ENCODE data around the gene LTC4S.

The LTC4S gene

GRCh38 chr5:179821298-179822058, 27.7 kb downstream of the LTC4S start:
- no peaks in the 10 kb centered on the region; the same call in none of the 2 replicates for H3K36me3 ChIP-seq
- H3K4me3 ChIP-seq (ENCODE audit: low read depth, low read length): peak overlapping the region; percentile 67
- DNase-seq: peak; percentile 80
- peak overlapping the region; percentile 87 for H3K27ac ChIP-seq
- no peaks in the 10 kb centered on the region for H3K27me3 ChIP-seq (ENCODE audit: insufficient read depth, low read depth, severe bottlenecking)
- TF ChIP-seq, protein P1, sequence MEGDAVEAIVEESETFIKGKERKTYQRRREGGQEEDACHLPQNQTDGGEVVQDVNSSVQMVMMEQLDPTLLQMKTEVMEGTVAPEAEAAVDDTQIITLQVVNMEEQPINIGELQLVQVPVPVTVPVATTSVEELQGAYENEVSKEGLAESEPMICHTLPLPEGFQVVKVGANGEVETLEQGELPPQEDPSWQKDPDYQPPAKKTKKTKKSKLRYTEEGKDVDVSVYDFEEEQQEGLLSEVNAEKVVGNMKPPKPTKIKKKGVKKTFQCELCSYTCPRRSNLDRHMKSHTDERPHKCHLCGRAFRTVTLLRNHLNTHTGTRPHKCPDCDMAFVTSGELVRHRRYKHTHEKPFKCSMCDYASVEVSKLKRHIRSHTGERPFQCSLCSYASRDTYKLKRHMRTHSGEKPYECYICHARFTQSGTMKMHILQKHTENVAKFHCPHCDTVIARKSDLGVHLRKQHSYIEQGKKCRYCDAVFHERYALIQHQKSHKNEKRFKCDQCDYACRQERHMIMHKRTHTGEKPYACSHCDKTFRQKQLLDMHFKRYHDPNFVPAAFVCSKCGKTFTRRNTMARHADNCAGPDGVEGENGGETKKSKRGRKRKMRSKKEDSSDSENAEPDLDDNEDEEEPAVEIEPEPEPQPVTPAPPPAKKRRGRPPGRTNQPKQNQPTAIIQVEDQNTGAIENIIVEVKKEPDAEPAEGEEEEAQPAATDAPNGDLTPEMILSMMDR (IDR thresholded peaks at IDR 0.05; ENCODE audit: low read depth, low read length): no peak
- no peaks in the 10 kb centered on the region for H3K9me3 ChIP-seq (ENCODE audit: severe bottlenecking)

- DNase-seq: no peak
- H3K27ac ChIP-seq: no peak overlapping the region
- no peaks in the 10 kb centered on the region for H3K9me3 ChIP-seq (ENCODE audit: severe bottlenecking)
- H3K36me3 ChIP-seq: peaks cover 5% of the 10 kb centered on the region
- no peaks in the 10 kb centered on the region for H3K27me3 ChIP-seq (ENCODE audit: insufficient read depth, low read depth, severe bottlenecking)
- peak overlapping the region; percentile 67 for H3K4me3 ChIP-seq (ENCODE audit: low read depth, low read length)
- TF ChIP-seq, protein P1 (IDR thresholded peaks at IDR 0.05; ENCODE audit: low read depth, low read length): no peak
Observed at GRCh38 chr5:179822059-179822432, 28.3 kb downstream of the LTC4S start.

GRCh38 chr5:179822444-179822990, 28.7 kb downstream of the LTC4S start:
- peaks cover 7% of the 10 kb centered on the region for H3K36me3 ChIP-seq

GRCh38 chr5:179823937-179824744, 30.4 kb downstream of the LTC4S start:
- Histone ChIP-seq H3K27me3 (ENCODE audit: insufficient read depth, low read depth, severe bottlenecking) (no peaks in the 10 kb centered on the region), H3K27ac (no peak overlapping the region), H3K9me3 (ENCODE audit: severe bottlenecking) (no peaks in the 10 kb centered on the region), H3K4me3 (ENCODE audit: low read depth, low read length) (no peak overlapping the region), H3K36me3 (peaks cover 17% of the 10 kb centered on the region)
- TF ChIP-seq, protein P1 (IDR thresholded peaks at IDR 0.05; ENCODE audit: low read depth, low read length): no peak
- DNase-seq: no peak

More at GRCh38 chr5:179822444-179822990, 28.7 kb downstream of the LTC4S start:
- Histone ChIP-seq H3K9me3 (ENCODE audit: severe bottlenecking) (no peaks in the 10 kb centered on the region), H3K27ac (no peak overlapping the region), H3K27me3 (ENCODE audit: insufficient read depth, low read depth, severe bottlenecking) (no peaks in the 10 kb centered on the region), H3K4me3 (ENCODE audit: low read depth, low read length) (no peak overlapping the region)
- TF ChIP-seq, protein P1 (IDR thresholded peaks at IDR 0.05; ENCODE audit: low read depth, low read length): no peak
- no peak for DNase-seq

DNA sequence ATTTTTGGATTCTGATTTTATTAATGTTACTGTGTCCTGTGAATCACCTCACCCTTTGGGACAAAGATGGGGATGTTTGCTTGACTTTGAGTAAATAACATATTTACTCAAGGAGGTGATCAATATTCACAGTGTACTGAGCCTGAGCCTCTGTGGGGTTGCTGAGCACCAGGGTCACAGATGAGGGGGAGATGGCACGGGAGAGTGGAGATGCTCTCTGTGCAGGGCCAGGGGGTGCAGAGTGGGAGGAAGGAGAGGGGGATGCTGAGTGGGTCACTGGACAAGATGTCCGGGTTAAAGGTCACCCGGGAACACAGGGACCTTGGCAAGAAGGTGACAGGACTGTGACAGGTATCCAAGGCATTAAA, 30.9 kb downstream of the LTC4S start:
- H3K4me3 ChIP-seq (ENCODE audit: low read depth, low read length): no peak overlapping the region
- TF ChIP-seq, protein P1 (IDR thresholded peaks at IDR 0.05; ENCODE audit: low read depth, low read length): no peak
- H3K36me3 ChIP-seq: peaks cover 17% of the 10 kb centered on the region
- H3K27me3 ChIP-seq (ENCODE audit: insufficient read depth, low read depth, severe bottlenecking): no peaks in the 10 kb centered on the region
- no peaks in the 10 kb centered on the region for H3K9me3 ChIP-seq (ENCODE audit: severe bottlenecking)
- no peak for DNase-seq
- H3K27ac ChIP-seq: no peak overlapping the region

All from WERI-Rb-1 (cell line).